HuH-7.5 (cell line): ENCODE measurements around the gene ERMAP.

Experiments
- DNase-seq: peaks from one replicate; pipeline ENCODE4 v3.0.0; 2011; ENCODE audit warnings: low spot score

Gene ERMAP

GRCh38 chr1:42876009-42876408 lies 59.1 kb downstream of the ERMAP start:
- no peak for DNase-seq

DNA sequence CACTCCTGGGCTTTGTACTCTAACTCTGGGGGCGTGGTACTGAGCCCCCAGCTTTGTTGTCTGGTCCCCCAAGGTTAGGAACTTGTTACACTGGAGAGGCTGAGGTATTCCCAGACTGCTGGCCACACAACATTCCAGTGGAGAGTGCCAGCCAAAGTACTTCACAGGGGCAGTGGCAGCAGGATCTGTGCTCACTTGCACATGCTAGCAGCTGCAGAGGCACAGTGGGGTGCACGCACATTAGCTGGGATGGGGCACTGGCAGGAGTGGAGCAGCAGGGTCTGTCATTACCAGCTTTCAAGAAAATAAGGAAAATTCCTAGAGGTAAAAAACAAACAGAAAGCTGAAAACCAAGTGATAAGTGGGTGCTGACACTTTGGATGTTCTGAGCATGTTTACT lies 60.5 kb downstream of the ERMAP start:
- no peak for DNase-seq

DNA sequence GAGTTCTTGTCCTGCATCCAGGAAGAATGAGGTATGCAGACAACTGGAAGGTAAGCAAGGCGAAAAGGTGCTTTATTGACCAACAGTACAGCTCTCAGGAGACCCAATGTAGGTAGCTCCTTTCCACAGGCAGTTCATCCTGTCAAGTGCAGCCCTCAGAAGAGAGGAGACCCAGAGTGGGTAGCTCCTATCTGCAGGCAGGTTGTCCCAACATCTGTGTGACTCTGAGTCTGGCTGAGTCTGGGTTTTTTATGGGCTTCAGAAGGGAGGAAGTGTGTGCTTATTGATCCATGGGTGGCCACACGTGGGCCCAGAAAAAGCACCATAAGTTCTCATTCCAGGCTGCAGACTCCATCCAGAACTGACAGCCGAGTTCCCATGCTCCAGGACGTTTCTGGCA lies 63.5 kb downstream of the ERMAP start:
- no peak for DNase-seq

DNA sequence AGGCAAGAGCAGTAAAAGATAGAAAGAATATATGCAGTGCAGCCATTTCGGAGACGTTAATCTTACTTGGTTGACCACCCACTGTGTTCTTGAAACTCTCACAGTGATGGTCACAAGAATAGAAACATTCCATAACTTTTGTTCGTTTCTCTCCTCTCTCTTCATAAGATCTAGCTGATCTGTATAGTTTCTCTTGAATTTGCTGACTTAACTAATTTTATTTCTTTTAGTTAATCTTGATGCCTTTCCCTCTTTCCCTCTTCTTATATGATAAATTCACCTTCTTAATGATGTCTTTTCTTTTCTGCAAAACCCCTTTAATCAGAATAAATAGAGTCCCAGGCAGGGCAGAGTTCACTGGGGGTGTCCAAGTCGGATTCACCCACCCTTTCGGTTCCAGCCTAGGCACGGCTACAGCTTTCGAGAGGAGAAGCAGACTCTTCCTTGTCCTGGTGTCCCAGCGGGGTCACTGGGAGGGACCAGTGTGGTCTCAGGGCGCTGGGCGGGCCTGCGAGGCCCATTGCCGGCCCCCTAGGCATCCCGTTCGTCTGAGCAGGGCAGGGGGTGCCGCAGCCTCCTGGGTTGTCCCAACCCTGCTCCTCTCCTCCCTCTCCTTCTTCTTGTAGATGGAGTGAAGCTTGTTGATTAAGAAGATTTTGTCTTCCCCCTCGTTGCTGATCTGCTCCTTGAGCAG lies 69.3 kb downstream of the ERMAP start:
- DNase-seq = no peak

- no peak for DNase-seq
These were observed 69.9 kb downstream of the ERMAP start for GRCh38 chr1:42886800-42887199.

DNA sequence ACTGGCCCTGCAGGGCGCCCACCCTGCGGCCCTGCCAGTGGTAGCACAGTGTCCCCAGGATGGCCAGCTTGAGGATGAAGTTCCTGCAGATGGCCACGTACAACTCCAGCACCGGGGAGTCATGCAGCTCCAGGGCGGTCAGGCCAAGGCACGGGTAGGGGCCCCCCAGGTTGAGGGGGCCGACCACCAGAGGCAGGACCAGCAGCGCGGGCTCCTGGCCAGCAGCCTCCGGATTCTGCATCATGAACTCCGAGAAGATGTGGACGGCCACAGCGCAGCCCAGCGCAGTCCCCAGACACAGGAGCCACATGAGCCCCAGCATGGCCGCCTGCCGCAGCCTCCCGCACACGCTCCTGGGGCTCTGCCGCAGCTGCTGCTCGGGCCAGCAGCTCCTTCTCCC lies 70.4 kb downstream of the ERMAP start:
- DNase-seq = no peak

DNA sequence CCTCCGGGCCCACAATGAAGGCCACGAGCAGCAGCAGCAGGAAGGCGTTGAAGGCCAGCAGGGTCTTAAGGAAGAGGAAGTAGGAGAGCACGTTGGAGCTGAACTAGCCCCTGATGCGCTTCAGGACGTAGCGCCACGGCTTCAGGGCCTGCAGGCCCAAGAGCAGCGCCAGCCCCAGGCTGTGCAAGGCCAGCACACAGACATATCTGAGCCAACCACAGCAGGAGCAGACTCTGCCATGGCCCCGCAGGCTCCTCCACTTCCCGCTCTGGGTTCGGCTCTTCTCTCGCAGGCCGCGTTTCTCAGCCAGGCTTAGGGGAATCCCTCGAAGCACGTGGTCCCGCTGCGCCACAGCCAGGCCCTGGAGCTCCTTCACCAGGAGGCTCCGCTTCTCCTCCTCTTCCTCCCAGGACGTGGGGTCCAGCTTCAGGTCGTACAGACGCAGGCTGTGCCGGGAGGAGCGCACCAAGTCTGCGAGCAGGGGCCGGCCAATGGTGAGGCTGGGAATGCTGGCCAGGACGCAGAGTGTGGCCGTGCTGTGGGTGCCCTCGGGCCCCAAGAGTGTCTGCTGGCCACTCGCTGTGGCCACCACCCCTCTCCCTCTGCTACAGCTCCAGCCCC lies 71.2 kb downstream of the ERMAP start:
- DNase-seq = no peak

DNA sequence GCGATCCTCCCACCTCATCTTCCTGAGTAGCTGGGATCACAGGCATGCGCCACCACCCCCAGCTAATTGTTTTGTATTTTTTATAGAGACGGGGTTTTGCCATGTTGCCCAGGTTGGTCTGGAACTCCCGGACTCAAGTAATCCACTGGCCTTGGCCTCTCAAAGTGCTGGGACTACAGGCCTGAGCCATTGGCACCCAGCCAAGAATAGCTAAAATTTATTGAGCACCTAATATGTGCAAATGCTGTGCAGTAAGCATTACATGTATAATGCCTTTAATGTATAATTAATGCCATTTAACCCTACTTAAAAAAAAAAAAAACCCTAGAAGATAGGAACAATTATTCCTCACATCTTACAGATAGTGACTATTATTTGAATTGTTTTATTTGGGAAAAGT lies 72.3 kb downstream of the ERMAP start:
- DNase-seq = no peak

- no peak for DNase-seq
These were observed 74.7 kb downstream of the ERMAP start for GRCh38 chr1:42891465-42892138.
